Kasumi-1 (cell line): ENCODE data around the gene ATOH8.

Experiments
- DNase-seq, 2 experiments: peaks; one replicate each; lab custom pipeline; 2025; lab: John Stamatoyannopoulos, UW

The ATOH8 gene

GRCh38 chr2:85770786-85771409 lies 17.1 kb downstream of the ATOH8 start:
- DNase-seq = no peak

- DNase-seq = no peak
Measured at GRCh38 chr2:85771486-85771885, 17.7 kb downstream of the ATOH8 start.

DNA sequence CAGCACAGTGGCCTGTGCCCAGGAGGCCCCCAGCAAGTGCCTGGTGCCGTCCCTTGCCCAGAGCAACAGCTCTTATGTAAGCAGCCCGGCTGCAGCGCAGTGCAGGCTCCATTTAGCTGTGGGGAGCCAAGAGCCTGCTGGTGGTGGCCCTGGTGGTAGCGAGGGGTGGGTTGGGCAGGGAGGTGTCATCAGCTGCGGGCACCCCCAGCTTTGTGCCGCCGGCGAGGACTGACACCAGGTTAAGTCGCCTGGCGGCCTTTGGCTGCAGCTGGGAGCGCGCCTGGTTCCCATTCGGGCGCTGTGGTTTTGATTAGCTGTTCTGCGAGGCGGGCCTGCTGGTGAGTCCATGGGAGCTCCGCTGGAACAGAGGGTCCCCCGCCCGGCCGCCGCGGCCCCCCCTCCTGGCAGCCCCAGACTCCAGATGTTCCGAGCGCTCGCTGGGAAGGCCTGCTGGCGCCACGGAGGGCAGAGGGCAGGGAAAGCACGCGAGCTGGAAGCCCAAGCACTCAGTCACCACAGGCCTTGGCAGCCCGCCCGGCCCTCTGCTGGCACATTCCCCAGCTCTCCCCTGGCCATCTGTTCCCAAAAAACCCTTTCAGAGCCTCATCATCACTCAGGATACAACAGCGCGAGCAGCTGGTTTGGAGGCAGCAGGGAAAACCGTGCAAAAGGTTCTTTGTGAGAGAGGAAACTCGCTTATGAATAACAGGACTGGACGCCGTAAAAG lies 18.4 kb downstream of the ATOH8 start:
- DNase-seq = peak; percentile 73 to 74

DNA sequence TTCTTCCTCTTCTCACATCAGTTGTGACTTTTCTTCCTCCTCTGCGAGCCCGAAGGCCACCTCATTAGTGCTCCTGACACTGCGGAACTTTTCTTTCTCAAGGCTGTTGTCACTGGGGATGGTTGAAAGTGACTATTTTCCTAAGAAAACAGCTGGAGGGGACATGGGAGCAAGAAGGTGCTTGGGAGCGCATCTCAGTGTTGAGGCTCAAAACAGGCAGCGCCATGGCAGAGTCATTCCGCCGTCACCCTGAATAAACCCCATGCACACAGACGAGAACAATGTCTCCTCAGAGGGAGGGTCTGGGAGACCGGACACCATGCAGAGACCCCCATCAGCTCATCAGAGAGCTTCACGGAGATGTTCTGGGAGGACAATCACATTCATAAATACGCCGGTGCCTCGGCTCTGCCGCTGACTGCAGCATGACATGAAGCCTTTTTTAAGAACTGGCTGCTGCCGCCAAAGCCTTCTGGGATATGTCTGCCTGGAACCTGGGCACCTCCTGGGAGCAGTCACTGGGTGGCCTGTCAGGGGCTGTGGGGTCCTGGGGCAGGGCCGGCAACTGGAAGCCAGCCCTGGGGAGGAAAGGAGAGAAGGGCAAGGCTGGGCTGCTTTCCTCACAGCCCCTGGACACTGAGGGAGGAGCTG lies 19.2 kb downstream of the ATOH8 start:
- DNase-seq = no peak

DNA sequence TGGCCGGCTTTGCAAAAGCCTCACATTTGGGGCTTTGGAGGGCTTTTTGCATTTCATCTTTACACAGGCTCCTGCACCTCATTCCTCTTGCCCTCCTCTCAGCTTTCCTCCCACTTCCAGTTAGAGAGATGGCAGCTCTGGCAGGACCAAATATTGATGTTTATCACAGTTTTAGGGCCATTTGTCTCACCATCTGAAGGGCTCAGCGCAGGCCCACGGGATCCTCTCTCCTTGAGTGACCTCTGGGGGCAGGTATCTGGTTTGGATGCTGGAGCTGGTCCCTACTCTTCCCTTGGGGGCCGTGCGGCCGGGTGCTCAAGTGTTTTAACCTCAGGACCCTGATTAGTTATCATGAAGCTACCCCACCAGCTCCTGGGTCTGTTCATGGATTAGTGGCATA lies 19.9 kb downstream of the ATOH8 start:
- no peak for DNase-seq

GRCh38 chr2:85774126-85774978 lies 20.6 kb downstream of the ATOH8 start:
- no peak for DNase-seq

- DNase-seq = no peak
Measured at GRCh38 chr2:85775406-85776381, 21.9 kb downstream of the ATOH8 start.

DNA sequence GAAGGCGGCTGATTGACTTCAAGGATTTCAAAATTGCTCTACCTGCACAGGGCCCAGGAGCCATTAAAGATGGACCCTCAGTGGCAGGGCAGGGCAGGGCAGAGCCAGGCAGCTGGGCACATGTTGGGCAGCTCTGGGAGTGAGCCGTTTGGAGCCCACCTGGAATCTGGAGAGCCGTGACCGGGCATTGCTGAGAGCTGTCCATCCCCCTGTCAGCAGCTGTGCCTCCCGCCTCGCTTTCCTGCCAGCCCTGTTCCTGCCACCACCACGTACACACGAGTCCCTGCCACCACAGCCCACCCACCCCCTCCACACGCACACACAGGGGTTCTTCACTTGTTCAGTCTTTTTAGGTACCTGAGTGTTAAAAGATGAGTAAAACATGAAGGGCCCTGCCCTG lies 22.9 kb downstream of the ATOH8 start:
- no peak for DNase-seq

GRCh38 chr2:85777441-85777861 lies 23.7 kb downstream of the ATOH8 start:
- no peak for DNase-seq

DNA sequence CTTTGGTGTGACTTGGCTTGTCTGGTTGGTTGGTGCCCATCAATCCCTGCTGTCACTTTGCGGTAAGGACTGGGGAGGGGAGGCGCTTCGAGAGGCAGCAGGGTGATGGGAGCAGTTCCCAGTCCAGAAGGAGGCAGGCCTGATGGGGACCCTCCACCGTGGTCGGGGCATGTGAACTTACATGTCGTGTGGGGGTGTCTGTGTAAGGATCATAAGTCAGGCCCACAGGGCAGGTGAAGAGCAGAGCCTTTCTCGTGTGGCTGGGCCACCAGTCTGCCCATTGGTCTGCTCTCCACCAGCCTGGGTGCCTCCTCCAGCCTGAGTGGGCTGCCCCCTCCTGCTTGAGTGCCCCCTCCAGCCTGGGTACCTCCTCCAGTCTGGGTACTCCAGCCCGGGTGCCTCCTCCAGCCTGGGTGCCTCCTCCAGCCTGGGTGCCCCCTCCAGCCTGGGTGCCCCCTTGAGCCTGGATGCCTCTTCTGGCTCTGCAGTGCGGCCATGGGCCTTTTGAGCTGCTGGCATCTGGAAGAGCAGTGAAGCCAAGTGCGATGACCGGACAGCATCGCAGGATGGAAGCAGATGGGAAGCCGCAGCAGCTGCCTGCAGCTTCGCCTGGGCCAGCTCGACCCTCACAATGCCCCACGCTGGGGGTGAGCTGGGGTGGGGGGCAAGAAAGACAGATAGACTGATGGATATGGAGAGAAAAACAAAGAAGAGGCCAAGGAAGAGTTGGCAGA lies 25.0 kb downstream of the ATOH8 start:
- no peak for DNase-seq

DNA sequence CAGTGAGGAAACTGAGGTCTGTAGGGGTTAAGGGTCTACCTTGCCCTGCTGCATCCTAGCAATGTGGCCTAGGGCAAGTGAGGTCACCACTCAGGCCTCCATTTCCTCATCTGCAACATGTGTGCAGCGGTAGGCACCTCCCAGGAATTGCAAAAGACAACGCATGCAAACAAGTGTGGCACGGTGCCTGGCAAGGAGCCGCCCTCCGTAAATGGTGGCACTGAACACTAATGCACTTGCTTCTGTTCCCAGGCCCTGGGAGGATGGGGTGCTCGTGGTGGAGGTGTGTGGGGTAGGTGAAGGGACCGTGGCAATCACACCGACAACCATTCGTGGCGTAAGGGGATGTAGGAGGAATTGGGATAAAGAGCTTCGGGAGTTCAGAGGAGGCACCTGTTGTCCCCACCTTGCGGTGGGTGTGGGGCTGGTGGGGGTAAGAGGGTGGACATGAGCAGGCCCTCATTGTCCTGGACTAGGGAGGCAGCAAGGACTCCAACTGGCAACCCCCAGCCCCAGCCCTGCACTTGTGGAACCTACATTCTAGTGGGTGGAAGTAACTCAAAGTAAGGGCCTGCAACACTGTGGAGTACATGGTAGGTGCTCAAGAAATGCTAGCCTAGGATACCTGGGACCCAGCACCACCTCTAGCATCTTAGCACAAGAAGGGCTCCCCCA lies 26.0 kb downstream of the ATOH8 start:
- DNase-seq = no peak

- DNase-seq = no peak
Measured at GRCh38 chr2:85780316-85781012, 26.7 kb downstream of the ATOH8 start.

DNA sequence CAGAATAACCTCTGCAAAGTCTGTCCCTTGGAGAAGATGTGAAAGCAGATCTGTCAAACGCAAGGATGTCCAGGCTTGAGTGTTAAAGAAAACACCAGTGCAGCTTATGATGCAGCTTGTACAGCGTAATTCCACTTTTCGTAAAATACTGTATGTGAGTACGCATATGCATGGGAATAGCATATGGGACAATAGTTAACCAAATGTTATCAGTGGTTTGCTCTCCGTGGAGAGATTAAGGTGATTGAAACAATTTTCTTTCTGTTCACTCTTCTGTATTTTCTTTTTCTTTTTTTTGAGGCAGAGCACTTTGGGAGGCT lies 27.2 kb downstream of the ATOH8 start:
- DNase-seq = no peak

- DNase-seq = no peak
Measured at GRCh38 chr2:85783796-85784195, 30.0 kb downstream of the ATOH8 start.

- DNase-seq = no peak
Measured at GRCh38 chr2:85784474-85784986, 30.7 kb downstream of the ATOH8 start.

- no peak for DNase-seq
Measured at GRCh38 chr2:85785027-85785822, 31.4 kb downstream of the ATOH8 start.

GRCh38 chr2:85785871-85786270 lies 32.1 kb downstream of the ATOH8 start:
- DNase-seq = no peak

DNA sequence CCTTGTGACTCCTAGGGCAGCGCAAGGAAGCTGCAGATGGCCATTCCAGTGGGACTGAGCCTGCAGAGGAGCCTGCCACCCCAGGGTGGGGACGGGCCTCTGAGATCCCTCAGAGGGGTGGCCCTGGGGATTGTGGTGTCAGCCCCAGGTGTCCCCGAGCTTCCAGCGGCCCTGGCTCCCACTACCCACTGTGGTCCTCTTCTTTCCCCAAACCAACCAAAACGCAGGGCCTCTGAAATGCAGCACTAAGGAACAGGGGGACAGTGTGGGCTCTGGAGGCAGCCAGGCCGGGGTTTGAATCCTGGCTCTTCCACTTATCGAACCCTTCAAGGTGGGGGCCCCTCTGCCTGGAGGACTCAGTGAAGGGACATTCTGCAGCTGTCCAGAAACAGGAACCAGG lies 32.7 kb downstream of the ATOH8 start:
- no peak for DNase-seq
